ENCODE measurements around the gene CD8B2. TPM values are rescaled to one million over a fixed set of nuclear protein-coding genes. Genes with fewer than 3 reads are reported as not detected.
"Not testable (repeated sequence)": the region's sequence is repeated elsewhere in the genome, so short reads cannot be mapped to it uniquely, and the experiment has no call there.

CD8B2 gene
- polyA plus RNA-seq (2011; rRNA removed) (not detected in 2 replicates), polyA plus RNA-seq (2017; fragmentation: RNase III; extraction: RNeasy Plus Mini Kit Qiagen cat#74134 plus additional on column Dnase treatment) (not detected in 3 replicates), polyA minus RNA-seq (2011; rRNA and poly(A)+ RNA removed) (not detected in 2 replicates)
- polyA plus RNA-seq (2012; cell fraction: cytosol; rRNA removed) = not detected in 2 replicates
- not detected in 2 replicates for polyA plus RNA-seq (2012; cell fraction: nucleus; rRNA removed)

DNA sequence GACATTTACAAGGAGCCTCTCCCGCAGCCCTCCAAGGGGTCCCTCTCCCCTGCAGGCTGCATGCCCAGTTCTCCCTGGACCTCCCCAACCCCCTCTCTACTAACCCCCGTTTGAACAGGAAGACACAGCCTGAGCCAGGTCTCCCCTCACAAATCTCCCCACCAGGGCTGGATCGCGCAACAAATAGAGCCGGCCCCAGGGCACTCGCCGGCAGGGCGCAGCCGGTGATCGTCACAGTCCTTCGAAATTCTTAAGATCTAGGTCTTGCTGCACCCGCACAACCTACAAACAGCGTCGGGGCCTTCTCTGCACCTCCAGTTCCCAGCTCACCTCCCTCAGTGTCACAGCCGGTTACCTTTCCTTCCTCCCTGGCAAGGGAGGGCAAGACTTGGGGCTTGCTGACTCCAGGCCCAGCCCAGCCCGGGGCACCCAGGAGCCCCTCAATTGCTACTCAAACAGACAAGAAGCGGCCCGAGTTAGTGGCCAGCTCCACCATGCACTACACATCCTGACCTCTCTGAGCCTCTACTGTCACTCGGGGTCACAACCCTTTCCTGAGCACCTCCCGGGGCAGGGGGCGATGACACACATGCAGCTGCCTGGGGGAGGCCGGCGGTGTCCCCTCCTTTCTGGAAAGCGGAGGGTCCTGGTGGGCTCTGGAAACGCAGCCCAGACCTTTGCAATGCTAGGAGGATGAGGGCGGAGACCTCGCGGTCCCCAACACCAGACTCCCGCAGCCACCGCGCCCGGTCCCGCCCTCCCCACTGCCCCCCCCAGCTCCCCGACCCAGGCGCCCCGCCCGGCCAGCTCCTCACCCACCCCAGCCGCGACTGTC, at the start of gene CD8B2:
TSS of gene CD8B2 (plus strand) at position 814 of the 835 bp plus-strand sequence. CDS start 63 bp downstream, outside the sequence.
- 93% methylated on average over 8 of the region's 39 CpGs for WGBS (ENCODE audit: missing lambda C conversion rate)
- H3K4me3 ChIP-seq; H3K27ac ChIP-seq; H3K9me3 ChIP-seq; H3K4me1 ChIP-seq; H3K4me2 ChIP-seq; ATAC-seq; POLR2A ChIA-PET; CTCF ChIA-PET; FAIRE-seq; DNase-seq (ENCODE audit: low read depth in 1 of 2, low spot score in 1 of 2): not testable (repeated sequence)

DNA sequence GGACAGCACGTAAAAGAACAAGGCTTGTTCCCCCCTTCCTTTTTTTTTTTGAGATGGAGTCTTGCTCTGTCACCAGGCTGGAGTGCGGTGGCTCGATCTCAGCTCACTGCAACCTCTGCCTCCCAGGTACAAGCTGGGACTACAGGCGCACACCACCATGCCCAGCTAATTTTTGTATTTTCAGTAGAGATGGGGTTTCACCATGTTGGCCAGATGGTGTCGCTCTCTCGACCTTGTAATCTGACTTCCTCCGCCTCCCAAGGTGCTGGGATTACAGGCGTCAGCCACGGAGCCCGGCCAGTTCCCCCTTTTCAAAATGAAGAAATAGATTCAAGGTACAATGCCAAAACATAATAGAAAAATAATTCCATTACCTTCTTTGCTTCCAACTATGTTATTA, 25.3 kb upstream of the CD8B2 start:
- H3K9me3 ChIP-seq, H3K4me2 ChIP-seq, H3K4me1 ChIP-seq, POLR2A ChIA-PET, H3K27ac ChIP-seq, H3K4me3 ChIP-seq, FAIRE-seq: not testable (repeated sequence)
- peak; percentile 26; the same call in 1 of the 3 replicates for TF ChIP-seq SMC3 (IDR thresholded peaks at IDR 0.05)
- TF ChIP-seq, protein P1, sequence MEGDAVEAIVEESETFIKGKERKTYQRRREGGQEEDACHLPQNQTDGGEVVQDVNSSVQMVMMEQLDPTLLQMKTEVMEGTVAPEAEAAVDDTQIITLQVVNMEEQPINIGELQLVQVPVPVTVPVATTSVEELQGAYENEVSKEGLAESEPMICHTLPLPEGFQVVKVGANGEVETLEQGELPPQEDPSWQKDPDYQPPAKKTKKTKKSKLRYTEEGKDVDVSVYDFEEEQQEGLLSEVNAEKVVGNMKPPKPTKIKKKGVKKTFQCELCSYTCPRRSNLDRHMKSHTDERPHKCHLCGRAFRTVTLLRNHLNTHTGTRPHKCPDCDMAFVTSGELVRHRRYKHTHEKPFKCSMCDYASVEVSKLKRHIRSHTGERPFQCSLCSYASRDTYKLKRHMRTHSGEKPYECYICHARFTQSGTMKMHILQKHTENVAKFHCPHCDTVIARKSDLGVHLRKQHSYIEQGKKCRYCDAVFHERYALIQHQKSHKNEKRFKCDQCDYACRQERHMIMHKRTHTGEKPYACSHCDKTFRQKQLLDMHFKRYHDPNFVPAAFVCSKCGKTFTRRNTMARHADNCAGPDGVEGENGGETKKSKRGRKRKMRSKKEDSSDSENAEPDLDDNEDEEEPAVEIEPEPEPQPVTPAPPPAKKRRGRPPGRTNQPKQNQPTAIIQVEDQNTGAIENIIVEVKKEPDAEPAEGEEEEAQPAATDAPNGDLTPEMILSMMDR (IDR thresholded peaks at IDR 0.05) = peak; percentile 23; the same call in 2 of the 3 replicates
- DNase-seq (ENCODE audit: low read depth in 1 of 2, low spot score in 1 of 2) (peak in 1 of 2 experiments; percentile 20), ATAC-seq (peak in 1 of 2 experiments; percentile 61; a peak in 3 of 6 replicates)
- 29% methylated on average over 10 of the region's 10 CpGs for WGBS (ENCODE audit: missing lambda C conversion rate)
- CTCF ChIA-PET = interaction anchor here (0.7 kb wide), 2 partner anchors 74 to 76 kb away, joined by 3 read pairs; no protein-coding TSS in a partner anchor

DNA sequence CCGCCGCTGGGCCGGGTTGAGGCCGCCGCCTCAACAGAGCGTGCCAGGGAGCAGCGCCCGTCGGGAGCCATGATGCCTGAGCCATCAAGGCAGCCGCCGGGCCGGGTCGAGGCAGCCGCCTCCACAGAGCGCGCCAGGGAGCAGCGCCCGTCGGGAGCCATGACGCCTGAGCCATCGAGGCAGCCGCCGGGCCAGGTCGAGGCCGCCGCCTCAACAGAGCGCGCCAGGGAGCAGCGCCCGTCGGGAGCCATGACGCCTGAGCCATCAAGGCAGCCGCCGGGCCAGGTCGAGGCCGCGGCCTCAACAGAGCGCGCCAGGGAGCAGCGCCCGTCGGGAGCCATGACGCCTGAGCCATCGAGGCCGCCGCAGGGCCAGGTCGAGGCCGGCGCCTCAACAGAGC, 19.6 kb upstream of the CD8B2 start:
- WGBS (ENCODE audit: missing lambda C conversion rate) = 90% methylated on average over 48 of the region's 49 CpGs
- FAIRE-seq; H3K9me3 ChIP-seq; ATAC-seq; DNase-seq (ENCODE audit: low read depth in 1 of 2, low spot score in 1 of 2); H3K4me3 ChIP-seq; CTCF ChIA-PET; H3K4me1 ChIP-seq; H3K27ac ChIP-seq; POLR2A ChIA-PET; H3K4me2 ChIP-seq: not testable (repeated sequence)

DNA sequence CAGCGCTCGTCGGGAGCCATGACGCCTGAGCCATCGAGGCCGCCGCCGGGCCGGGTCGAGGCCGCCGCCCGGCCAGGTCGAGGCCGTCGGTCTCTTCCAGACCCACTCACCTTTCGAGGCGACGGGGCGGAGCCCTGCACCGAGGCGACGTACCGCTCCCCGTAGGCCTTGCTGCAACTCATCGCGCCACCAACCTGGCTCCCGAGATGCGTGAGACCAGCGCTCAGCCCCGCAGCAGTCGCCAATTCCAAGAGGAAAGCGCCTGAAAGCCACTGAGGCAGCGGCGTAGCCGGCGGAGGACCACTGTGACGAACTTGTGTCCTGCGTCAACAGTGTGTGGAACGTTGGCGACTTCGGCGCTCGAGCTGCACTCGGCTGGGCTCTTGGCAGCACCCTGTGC, 19.1 kb upstream of the CD8B2 start, which contains the start of gene RGPD3:
TSS of gene RGPD3 (minus strand) at position 307 of the 400 bp plus-strand sequence. CDS start at position 182, 125 bp downstream.
- 93% methylated on average over 24 of the region's 45 CpGs for WGBS (ENCODE audit: missing lambda C conversion rate)
- not testable (repeated sequence) for FAIRE-seq; DNase-seq (ENCODE audit: low read depth in 1 of 2, low spot score in 1 of 2)

DNA sequence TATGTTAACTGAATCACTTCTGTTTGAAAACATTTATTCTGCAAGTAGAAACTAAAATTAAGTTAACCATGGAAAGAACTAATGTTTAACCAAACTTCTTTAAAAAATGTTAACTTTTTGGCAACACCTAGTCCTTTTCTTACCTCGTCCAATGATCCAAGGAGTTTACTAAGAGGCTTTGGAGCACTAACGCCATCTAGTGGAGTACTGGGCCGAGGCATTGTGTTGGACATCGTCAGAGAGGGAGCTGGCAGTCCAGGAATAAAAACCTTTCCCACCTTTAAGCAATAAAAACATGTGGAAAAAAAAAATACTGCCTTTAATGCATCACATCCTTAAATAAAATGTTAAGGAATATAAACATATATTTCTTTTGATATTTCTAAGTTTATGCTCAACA, 16.5 kb upstream of the CD8B2 start:
- CTCF ChIA-PET = interaction anchor here (0.7 kb wide), 1 partner anchor 74 kb away, joined by 3 read pairs; no protein-coding TSS in a partner anchor
- H3K27ac ChIP-seq; H3K9me3 ChIP-seq; H3K4me2 ChIP-seq; H3K4me1 ChIP-seq; DNase-seq (ENCODE audit: low read depth in 1 of 2, low spot score in 1 of 2); FAIRE-seq; POLR2A ChIA-PET; H3K4me3 ChIP-seq: not testable (repeated sequence)
- WGBS (ENCODE audit: missing lambda C conversion rate) = 1% methylated on average over 4 of the region's 4 CpGs
- ATAC-seq = peak; percentile 93 to 94
- peak in 1 of 2 experiments; percentile 35; a peak in 2 of 5 replicates for TF ChIP-seq RAD21 (conservative IDR thresholded peaks at IDR 0.05 in 1 of 2, IDR thresholded peaks at IDR 0.05 in 1 of 2)

More for the DNA sequence above, 19.1 kb upstream of the CD8B2 start, which contains the start of gene RGPD3:
- H3K27ac ChIP-seq, H3K9me3 ChIP-seq, H3K4me2 ChIP-seq, H3K4me3 ChIP-seq, CTCF ChIA-PET, POLR2A ChIA-PET, ATAC-seq, H3K4me1 ChIP-seq: not testable (repeated sequence)

DNA sequence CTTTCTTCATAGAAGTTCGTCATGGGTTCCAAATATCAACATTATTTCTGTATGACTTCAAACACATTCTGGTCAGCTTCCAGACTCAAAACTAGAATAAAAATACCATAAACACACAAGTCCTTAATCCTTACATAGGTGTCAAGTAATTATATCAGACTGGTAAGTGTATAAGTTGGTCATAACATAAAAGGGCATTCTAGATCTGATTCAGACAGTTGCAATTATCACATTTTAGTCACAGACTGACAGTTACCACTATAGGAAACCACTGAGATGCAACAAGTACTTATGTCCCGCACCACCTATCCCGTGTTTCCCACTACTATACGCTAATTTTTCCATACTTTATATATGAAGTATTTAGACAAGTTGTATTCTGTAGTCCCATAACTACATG, 9.5 kb upstream of the CD8B2 start:
- 74% methylated on average over 1 of the region's 4 CpGs for WGBS (ENCODE audit: missing lambda C conversion rate)
- H3K9me3 ChIP-seq; FAIRE-seq; H3K4me2 ChIP-seq; H3K4me3 ChIP-seq; CTCF ChIA-PET; DNase-seq (ENCODE audit: low read depth in 1 of 2, low spot score in 1 of 2); POLR2A ChIA-PET; ATAC-seq; H3K27ac ChIP-seq; H3K4me1 ChIP-seq: not testable (repeated sequence)

DNA sequence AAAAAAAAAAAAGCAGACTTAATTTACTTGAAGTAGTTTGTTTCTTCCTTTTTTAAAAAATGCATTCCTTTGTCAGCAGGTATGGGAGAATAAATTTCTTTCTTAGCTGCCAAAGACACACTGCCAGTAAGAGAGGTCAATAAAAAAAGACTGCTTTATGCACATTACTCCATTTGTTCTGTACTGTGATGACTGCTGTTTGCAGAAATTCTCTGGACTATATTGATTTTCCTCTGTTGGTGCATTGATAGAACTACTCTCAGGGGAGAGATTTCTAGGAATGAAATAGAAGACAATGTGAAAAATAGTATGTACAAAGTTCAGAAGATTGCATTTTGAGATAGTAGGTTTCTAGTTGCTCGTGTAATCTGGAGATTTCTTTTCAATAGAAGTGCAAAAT, 7.6 kb upstream of the CD8B2 start:
- H3K4me2 ChIP-seq; FAIRE-seq; POLR2A ChIA-PET; H3K9me3 ChIP-seq; H3K4me1 ChIP-seq; DNase-seq (ENCODE audit: low read depth in 1 of 2, low spot score in 1 of 2); H3K27ac ChIP-seq; ATAC-seq; H3K4me3 ChIP-seq: not testable (repeated sequence)
- WGBS (ENCODE audit: missing lambda C conversion rate) = no CpG with 5 or more reads among the region's 1 CpG
- CTCF ChIA-PET = interaction anchor here (0.6 kb wide), 2 partner anchors 302 to 1701 kb away, joined by 3 to 5 read pairs; no protein-coding TSS in a partner anchor

DNA sequence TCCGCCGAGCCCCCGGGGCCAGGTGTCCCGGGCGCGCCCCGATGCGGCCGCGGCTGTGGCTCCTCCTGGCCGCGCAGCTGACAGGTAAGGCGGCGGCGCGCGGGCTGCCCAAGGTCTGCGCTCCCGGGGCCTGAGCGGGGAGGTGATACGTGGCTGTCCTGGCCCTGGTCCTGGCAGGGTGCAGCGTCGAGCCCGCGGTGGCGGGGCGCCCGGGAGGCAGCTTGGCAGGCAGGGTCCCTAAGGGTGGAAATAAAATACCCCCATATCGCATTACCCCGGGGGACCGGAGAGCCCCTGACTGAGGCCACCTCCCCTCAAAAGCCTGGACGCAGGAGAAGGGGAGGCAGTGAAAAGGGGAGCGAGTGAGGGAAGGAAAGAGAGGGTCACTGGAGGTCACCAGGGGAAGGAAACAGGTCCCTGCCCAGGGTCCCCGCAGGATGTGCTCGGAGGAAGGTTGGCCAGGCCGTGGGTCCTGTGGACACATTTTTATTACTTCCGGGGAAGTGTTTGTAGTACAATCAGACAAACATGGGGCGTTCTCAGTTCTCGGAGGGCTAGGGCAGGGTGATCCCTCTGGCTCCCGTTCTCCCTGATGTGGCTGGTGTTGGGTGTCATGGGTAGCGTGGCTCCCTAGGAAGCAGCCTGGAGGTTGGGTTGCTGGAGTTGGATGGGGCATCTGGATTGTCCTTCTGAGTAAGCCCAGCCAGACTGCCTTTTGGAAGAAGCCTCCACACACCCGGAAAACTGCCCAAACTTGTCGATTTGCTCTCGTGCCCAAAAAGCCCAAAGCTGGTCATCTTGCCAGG, 425 bp downstream of the CD8B2 start:
- DNase-seq (ENCODE audit: low read depth in 1 of 2, low spot score in 1 of 2); CTCF ChIA-PET; ATAC-seq; H3K27ac ChIP-seq; H3K4me1 ChIP-seq; FAIRE-seq; H3K4me3 ChIP-seq; POLR2A ChIA-PET; H3K4me2 ChIP-seq; H3K9me3 ChIP-seq: not testable (repeated sequence)
- 89% methylated on average over 29 of the region's 44 CpGs for WGBS (ENCODE audit: missing lambda C conversion rate)

DNA sequence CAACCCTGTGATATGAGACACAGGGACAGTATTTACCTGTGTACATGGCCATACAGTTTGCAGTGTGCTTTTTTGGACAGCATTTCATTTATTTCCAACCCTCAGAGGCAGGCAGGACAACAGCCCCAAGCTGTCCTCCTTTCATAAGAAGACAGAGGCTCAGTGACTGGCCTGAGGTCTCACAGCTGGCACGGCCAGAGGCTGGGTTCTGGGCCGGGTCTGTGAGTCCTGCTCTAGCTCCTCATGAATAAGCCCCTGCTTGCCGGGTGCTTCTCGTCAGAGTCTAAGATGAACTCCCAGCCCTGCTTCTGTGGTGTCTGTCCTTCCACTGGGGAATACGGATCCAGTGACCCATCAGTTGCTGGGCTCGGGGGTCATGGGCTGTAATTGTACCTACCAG, 2.5 kb downstream of the CD8B2 start:
- H3K9me3 ChIP-seq; DNase-seq (ENCODE audit: low read depth in 1 of 2, low spot score in 1 of 2); H3K4me2 ChIP-seq; H3K4me3 ChIP-seq; H3K4me1 ChIP-seq; ATAC-seq; POLR2A ChIA-PET; H3K27ac ChIP-seq; FAIRE-seq; CTCF ChIA-PET: not testable (repeated sequence)
- 13% methylated on average over 2 of the region's 6 CpGs for WGBS (ENCODE audit: missing lambda C conversion rate)

Data from A549 (cell line).